Adrenal gland (tissue), 12 donors: ENCODE results near the gene NSUN4. TPM values are rescaled to one million over a fixed set of nuclear protein-coding genes. Genes with fewer than 3 reads are reported as not detected.

Experiments
- polyA plus RNA-seq, 3 donors: library from polyadenylated mRNA; stranded (reverse); fragments of 200-250 nt in 2 of 3; fragments of 350-450 nt in 1 of 3; fragmentation: Illumina TruSeq in 1 of 3; extraction: RNeasy Lipid Tissue Mini Kit (QIAGEN cat#74804) in 1 of 3; gene quantifications; one replicate each; pipeline ENCODE4 v1.2.3, GENCODE V29; 2013 to 2014
- total RNA-seq, 9 donors: library from RNA; depleted of rRNA in 4 of 9; stranded (reverse); fragments of >200 nt in 4 of 9; fragments of 120-200 nt in 1 of 9; fragmentation: NEBNext Ultra II Directional in 1 of 9; extraction: Animal tissue kit (Norgen Biotek cat#: 25700) in 1 of 9; gene quantifications; one replicate each; pipeline versions ENCODE4 v1.1.0 to v1.2.4, GENCODE V29; 2013 to 2023
- donor health status: healthy with polysubstance abuse.
- donor health status: Bipolar disorder and iron deficiency.
- donor health status: DM: yes; HTN: yes; CAD: no.
- donor health status: DM: no; HTN: no; CAD: no.
- donor health status: DM: no; HTN: no; CAD: no.
- donor health status: DM: yes; HTN: yes; CAD: no.

NSUN4 gene
- total and polyA plus RNA-seq, 12 donors = 13.8 to 46.1 (median 37.2) TPM

Other genes with a start within 250 kb of the NSUN4 start
- gene PIK3R3, start 208.2 kb upstream of the NSUN4 start, total RNA-seq = 10 to 100 TPM in 8 of 9 donors, 1 to 10 TPM in 1; 6.5 to 47.3 (median 21.5) TPM
- 10 to 100 TPM; 11.1 to 25.4 (median 16.7) TPM for gene PIK3R3, start 208.2 kb upstream of the NSUN4 start, polyA plus RNA-seq
- gene TSPAN1, start 165.7 kb upstream of the NSUN4 start, total RNA-seq = 10 to 100 TPM in 5 of 9 donors, 1 to 10 TPM in 3, under 1 TPM in 1; 0.39 to 44.6 (median 10.4) TPM
- gene TSPAN1, start 165.7 kb upstream of the NSUN4 start, polyA plus RNA-seq = 1 to 10 TPM; 4.7 to 8.2 (median 6.5) TPM
- gene P3R3URF, start 164.3 kb upstream of the NSUN4 start, total RNA-seq = not detected
- gene P3R3URF, start 164.3 kb upstream of the NSUN4 start, polyA plus RNA-seq = not detected
- 100 to 1,000 TPM in 3 of 9 donors, 10 to 100 TPM in 6; 44.6 to 132 (median 84.2) TPM for gene POMGNT1, start 142.4 kb upstream of the NSUN4 start, total RNA-seq
- gene POMGNT1, start 142.4 kb upstream of the NSUN4 start, polyA plus RNA-seq = 100 to 1,000 TPM in 2 of 3 donors, 10 to 100 TPM in 1; 73.0 to 149 (median 101) TPM
- 10 to 100 TPM in 1 of 9 donors, 1 to 10 TPM in 8; 4.4 to 10.0 (median 8.9) TPM for gene LURAP1, start 137.5 kb upstream of the NSUN4 start, total RNA-seq
- gene LURAP1, start 137.5 kb upstream of the NSUN4 start, polyA plus RNA-seq = 1 to 10 TPM; 3.3 to 7.4 (median 5.0) TPM
- 1 to 10 TPM in 4 of 9 donors, under 1 TPM in 3, not detected in 2; 0.49 to 3.5 (median 1.1) TPM for gene RAD54L, start 93.0 kb upstream of the NSUN4 start, total RNA-seq
- gene RAD54L, start 93.0 kb upstream of the NSUN4 start, polyA plus RNA-seq = 1 to 10 TPM; 1.3 to 2.1 (median 1.9) TPM
- 10 to 100 TPM; 64.5 to 95.8 (median 70.1) TPM for gene LRRC41, start 37.2 kb upstream of the NSUN4 start, total RNA-seq
- 10 to 100 TPM; 38.5 to 43.2 (median 41.5) TPM for gene LRRC41, start 37.2 kb upstream of the NSUN4 start, polyA plus RNA-seq
- gene UQCRH, start 37.1 kb upstream of the NSUN4 start, total RNA-seq = 100 to 1,000 TPM; 118 to 317 (median 169) TPM
- 100 to 1,000 TPM; 174 to 256 (median 245) TPM for gene UQCRH, start 37.1 kb upstream of the NSUN4 start, polyA plus RNA-seq
- gene FAAH, start 53.5 kb downstream of the NSUN4 start, total RNA-seq = 10 to 100 TPM; 14.7 to 53.8 (median 38.6) TPM
- gene FAAH, start 53.5 kb downstream of the NSUN4 start, polyA plus RNA-seq = 100 to 1,000 TPM in 1 of 3 donors, 10 to 100 TPM in 2; 12.0 to 162 (median 89.0) TPM
- under 1 TPM in 2 of 9 donors, not detected in 7; 0.07 to 0.14 TPM for gene DMBX1, start 149.0 kb downstream of the NSUN4 start, total RNA-seq
- gene DMBX1, start 149.0 kb downstream of the NSUN4 start, polyA plus RNA-seq = under 1 TPM in 1 of 3 donors, not detected in 2; 0.16 TPM
- not detected for gene KNCN, start 210.8 kb downstream of the NSUN4 start, total RNA-seq
- gene KNCN, start 210.8 kb downstream of the NSUN4 start, polyA plus RNA-seq = under 1 TPM; 0.07 to 0.40 (median 0.24) TPM